ENCODE data around the gene CNBD2. TPM values are rescaled to one million over a fixed set of nuclear protein-coding genes. Genes with fewer than 3 reads are reported as not detected.
A peak's percentile ranks its signal among the peaks of the same experiment; 100 is the strongest.

CNBD2 gene
- total and polyA plus RNA-seq, 4 donors, result 2.2 to 3.1 (median 2.5) TPM

DNA sequence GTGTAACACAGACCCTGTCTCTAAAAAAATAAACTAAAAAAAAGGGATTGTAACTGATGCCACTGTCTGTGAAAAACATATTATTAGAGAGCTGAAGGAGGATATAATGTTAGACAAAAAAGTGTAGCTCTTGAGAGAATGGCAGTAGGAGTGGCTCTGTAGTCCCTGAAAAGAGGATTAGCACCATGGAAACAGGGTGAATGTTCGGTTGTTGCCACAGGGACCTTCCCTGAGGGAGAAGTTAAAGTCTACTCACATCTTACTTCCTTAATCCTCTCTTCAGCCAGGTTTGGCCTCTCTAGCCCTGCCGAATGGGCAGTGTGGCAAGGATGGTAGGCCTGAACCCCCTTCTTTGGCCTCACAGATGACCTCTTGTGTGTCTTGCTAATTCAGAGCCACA is 26.1 kb upstream of the CNBD2 start (continued):
- no peak for TF ChIP-seq FOXA2 (IDR thresholded peaks at IDR 0.05)
- no peak for TF ChIP-seq HNF4A (conservative IDR thresholded peaks at IDR 0.05)
- no peak for TF ChIP-seq TAF1 (conservative IDR thresholded peaks at IDR 0.05)
- TF ChIP-seq SP1 (IDR thresholded peaks at IDR 0.05), result no peak

DNA sequence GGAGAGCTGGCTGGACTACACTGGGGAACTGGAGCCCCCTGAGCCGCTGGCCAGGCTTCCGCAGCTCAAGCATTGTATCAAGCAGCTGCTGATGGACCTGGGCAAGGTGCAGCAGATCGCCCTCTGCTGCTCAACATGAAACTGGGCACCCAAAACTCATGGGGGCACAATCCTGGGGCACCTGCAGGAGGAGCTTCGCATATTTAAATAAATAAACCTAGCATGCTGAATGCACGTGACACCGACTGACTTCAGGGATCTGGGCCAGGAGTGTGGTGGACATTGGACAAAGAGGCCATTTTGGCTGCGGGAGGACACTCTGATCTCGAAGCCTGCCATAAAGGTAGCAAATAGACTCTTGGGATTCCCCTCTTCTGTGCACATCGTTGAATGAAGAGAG is 20.9 kb upstream of the CNBD2 start:
- Histone ChIP-seq H3K9me3 (ENCODE audit: control insufficient read depth in 4 of 4, low read length in 3 of 4) (no peaks in the 10 kb centered on the region), H3K36me3 (ENCODE audit: control insufficient read depth in 4 of 4, insufficient read depth in 3 of 4, low read depth in 1 of 4, low read length in 3 of 4) (peaks cover 0 to 13% (median 8%) of the 10 kb centered on the region in 4 donors), H3K9ac (ENCODE audit: low read depth in 1 of 2, low read length in 2 of 2) (no peak overlapping the region), H3K4me1 (ENCODE audit: control insufficient read depth in 4 of 4, insufficient read depth in 4 of 4, low read length in 3 of 4) (peaks cover 0 to 17% (median 4%) of the 10 kb centered on the region in 4 donors), H3K4me3 (ENCODE audit: low read depth in 1 of 3, low read length in 3 of 3) (no peak overlapping the region), H3K27me3 (ENCODE audit: control insufficient read depth in 4 of 4, insufficient read depth in 4 of 4, low read length in 3 of 4) (no peaks in the 10 kb centered on the region), H3K27ac (ENCODE audit: low read depth in 1 of 2, low read length in 2 of 2) (no peak overlapping the region)
- 52% methylated on average over 9 of the region's 9 CpGs for WGBS
- no peak for DNase-seq (ENCODE audit: low spot score)
- TF ChIP-seq FOXA1 (IDR thresholded peaks at IDR 0.05) (no peak), RAD21 (IDR thresholded peaks at IDR 0.05) (peak in 1 of 2 donors; percentile 22), HNF4G (IDR thresholded peaks at IDR 0.05) (no peak), YY1 (IDR thresholded peaks at IDR 0.05) (peak; percentile 85), RXRA (IDR thresholded peaks at IDR 0.05) (peak in 1 of 2 donors; percentile 13), NR2F2 (IDR thresholded peaks at IDR 0.05) (no peak), JUND (IDR thresholded peaks at IDR 0.05) (no peak), GABPA (IDR thresholded peaks at IDR 0.05 in 1 of 2, conservative IDR thresholded peaks at IDR 0.05 in 1 of 2) (no peak), TAF1 (conservative IDR thresholded peaks at IDR 0.05) (no peak), HNF4A (conservative IDR thresholded peaks at IDR 0.05) (peak; percentile 36 to 61), EGR1 (IDR thresholded peaks at IDR 0.05; ENCODE audit: low read depth in 2 of 2) (no peak)
- TF ChIP-seq, protein P1, sequence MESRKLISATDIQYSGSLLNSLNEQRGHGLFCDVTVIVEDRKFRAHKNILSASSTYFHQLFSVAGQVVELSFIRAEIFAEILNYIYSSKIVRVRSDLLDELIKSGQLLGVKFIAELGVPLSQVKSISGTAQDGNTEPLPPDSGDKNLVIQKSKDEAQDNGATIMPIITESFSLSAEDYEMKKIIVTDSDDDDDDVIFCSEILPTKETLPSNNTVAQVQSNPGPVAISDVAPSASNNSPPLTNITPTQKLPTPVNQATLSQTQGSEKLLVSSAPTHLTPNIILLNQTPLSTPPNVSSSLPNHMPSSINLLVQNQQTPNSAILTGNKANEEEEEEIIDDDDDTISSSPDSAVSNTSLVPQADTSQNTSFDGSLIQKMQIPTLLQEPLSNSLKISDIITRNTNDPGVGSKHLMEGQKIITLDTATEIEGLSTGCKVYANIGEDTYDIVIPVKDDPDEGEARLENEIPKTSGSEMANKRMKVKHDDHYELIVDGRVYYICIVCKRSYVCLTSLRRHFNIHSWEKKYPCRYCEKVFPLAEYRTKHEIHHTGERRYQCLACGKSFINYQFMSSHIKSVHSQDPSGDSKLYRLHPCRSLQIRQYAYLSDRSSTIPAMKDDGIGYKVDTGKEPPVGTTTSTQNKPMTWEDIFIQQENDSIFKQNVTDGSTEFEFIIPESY (IDR thresholded peaks at IDR 0.05), result no peak
- TF ChIP-seq, protein P2, sequence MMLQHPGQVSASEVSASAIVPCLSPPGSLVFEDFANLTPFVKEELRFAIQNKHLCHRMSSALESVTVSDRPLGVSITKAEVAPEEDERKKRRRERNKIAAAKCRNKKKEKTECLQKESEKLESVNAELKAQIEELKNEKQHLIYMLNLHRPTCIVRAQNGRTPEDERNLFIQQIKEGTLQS (IDR thresholded peaks at IDR 0.05), result no peak
- TF ChIP-seq, protein P3, sequence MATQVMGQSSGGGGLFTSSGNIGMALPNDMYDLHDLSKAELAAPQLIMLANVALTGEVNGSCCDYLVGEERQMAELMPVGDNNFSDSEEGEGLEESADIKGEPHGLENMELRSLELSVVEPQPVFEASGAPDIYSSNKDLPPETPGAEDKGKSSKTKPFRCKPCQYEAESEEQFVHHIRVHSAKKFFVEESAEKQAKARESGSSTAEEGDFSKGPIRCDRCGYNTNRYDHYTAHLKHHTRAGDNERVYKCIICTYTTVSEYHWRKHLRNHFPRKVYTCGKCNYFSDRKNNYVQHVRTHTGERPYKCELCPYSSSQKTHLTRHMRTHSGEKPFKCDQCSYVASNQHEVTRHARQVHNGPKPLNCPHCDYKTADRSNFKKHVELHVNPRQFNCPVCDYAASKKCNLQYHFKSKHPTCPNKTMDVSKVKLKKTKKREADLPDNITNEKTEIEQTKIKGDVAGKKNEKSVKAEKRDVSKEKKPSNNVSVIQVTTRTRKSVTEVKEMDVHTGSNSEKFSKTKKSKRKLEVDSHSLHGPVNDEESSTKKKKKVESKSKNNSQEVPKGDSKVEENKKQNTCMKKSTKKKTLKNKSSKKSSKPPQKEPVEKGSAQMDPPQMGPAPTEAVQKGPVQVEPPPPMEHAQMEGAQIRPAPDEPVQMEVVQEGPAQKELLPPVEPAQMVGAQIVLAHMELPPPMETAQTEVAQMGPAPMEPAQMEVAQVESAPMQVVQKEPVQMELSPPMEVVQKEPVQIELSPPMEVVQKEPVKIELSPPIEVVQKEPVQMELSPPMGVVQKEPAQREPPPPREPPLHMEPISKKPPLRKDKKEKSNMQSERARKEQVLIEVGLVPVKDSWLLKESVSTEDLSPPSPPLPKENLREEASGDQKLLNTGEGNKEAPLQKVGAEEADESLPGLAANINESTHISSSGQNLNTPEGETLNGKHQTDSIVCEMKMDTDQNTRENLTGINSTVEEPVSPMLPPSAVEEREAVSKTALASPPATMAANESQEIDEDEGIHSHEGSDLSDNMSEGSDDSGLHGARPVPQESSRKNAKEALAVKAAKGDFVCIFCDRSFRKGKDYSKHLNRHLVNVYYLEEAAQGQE (IDR thresholded peaks at IDR 0.05), result no peak
- TF ChIP-seq, protein P4, sequence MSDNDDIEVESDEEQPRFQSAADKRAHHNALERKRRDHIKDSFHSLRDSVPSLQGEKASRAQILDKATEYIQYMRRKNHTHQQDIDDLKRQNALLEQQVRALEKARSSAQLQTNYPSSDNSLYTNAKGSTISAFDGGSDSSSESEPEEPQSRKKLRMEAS (IDR thresholded peaks at IDR 0.05), result peak; percentile 40
- TF ChIP-seq, protein P5, sequence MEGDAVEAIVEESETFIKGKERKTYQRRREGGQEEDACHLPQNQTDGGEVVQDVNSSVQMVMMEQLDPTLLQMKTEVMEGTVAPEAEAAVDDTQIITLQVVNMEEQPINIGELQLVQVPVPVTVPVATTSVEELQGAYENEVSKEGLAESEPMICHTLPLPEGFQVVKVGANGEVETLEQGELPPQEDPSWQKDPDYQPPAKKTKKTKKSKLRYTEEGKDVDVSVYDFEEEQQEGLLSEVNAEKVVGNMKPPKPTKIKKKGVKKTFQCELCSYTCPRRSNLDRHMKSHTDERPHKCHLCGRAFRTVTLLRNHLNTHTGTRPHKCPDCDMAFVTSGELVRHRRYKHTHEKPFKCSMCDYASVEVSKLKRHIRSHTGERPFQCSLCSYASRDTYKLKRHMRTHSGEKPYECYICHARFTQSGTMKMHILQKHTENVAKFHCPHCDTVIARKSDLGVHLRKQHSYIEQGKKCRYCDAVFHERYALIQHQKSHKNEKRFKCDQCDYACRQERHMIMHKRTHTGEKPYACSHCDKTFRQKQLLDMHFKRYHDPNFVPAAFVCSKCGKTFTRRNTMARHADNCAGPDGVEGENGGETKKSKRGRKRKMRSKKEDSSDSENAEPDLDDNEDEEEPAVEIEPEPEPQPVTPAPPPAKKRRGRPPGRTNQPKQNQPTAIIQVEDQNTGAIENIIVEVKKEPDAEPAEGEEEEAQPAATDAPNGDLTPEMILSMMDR (IDR thresholded peaks at IDR 0.05; ENCODE audit: low read depth, low read length, missing input control), result peak; percentile 11
